ENCODE results near the gene STT3B. TPM values are rescaled to one million over a fixed set of nuclear protein-coding genes. Genes with fewer than 3 reads are reported as not detected.

Gene STT3B
- total RNA-seq, 1 donor from 2014 or later = 82.1 TPM

DNA sequence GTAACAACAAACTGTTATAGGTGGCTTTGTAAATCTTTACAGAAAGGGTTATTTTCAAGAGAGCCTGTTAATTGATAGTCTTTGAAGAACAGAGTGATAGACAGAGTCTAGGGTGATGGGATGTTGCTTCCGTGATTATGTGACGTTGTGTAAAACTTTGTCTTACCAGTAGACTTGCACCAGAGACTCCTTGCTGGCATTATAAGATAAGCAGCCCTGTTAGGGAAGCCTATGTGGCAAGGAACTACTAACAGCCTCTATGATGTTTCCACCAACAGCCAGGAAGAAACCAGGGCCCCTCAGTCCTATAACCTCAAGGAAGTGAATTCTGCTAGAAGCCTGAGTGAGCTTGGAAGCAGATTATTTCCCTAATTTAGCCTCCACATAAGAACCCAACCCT, 18.9 kb downstream of the STT3B start:
- Histone ChIP-seq H3K27me3 (ENCODE audit: low read depth) (no peaks in the 10 kb centered on the region), H3K36me3 (no peaks in the 10 kb centered on the region), H3K4me1 (peaks cover 70% of the 10 kb centered on the region), H3K27ac (replicated peaks) (no peak overlapping the region), H3K9me3 (replicated peaks) (peaks cover 4% of the 10 kb centered on the region), H3K4me3 (no peak overlapping the region)
- intact Hi-C loops (cut with micrococcal nuclease) = loop anchor here (10.0 kb wide), 1 partner anchor 213 kb away; no protein-coding TSS in a partner anchor
- TF ChIP-seq, protein P1, sequence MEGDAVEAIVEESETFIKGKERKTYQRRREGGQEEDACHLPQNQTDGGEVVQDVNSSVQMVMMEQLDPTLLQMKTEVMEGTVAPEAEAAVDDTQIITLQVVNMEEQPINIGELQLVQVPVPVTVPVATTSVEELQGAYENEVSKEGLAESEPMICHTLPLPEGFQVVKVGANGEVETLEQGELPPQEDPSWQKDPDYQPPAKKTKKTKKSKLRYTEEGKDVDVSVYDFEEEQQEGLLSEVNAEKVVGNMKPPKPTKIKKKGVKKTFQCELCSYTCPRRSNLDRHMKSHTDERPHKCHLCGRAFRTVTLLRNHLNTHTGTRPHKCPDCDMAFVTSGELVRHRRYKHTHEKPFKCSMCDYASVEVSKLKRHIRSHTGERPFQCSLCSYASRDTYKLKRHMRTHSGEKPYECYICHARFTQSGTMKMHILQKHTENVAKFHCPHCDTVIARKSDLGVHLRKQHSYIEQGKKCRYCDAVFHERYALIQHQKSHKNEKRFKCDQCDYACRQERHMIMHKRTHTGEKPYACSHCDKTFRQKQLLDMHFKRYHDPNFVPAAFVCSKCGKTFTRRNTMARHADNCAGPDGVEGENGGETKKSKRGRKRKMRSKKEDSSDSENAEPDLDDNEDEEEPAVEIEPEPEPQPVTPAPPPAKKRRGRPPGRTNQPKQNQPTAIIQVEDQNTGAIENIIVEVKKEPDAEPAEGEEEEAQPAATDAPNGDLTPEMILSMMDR (IDR thresholded peaks at IDR 0.05; ENCODE audit: borderline replicate concordance) = no peak
- no peak for DNase-seq

DNA sequence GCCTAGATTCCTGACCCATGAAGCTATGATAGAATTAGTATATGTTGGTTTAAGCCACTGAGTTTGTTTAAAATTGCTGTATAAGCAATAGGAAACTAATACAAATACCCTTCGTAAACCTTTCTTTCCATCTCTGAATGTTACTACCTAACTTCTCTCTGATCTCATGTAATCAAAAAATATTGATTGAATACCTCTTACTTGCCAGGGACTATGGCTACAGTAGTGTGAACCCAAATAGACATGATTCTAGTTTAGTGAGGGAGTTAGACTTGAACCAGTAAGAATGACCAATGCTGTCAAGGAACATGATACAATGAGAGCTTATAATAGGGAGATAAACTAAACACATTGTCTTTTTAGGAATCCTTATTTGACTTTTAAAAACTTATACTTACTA, 19.4 kb downstream of the STT3B start:
- peaks cover 4% of the 10 kb centered on the region for H3K9me3 ChIP-seq (replicated peaks)
- peaks cover 66% of the 10 kb centered on the region for H3K4me1 ChIP-seq
- no peaks in the 10 kb centered on the region for H3K27me3 ChIP-seq (ENCODE audit: low read depth)
- DNase-seq = no peak
- no peak overlapping the region for H3K27ac ChIP-seq (replicated peaks)
- TF ChIP-seq, protein P1 (IDR thresholded peaks at IDR 0.05; ENCODE audit: borderline replicate concordance) = no peak
- intact Hi-C loops (cut with micrococcal nuclease) = loop anchor here (10.0 kb wide), 1 partner anchor 213 kb away; no protein-coding TSS in a partner anchor
- no peaks in the 10 kb centered on the region for H3K36me3 ChIP-seq
- no peak overlapping the region for H3K4me3 ChIP-seq

DNA sequence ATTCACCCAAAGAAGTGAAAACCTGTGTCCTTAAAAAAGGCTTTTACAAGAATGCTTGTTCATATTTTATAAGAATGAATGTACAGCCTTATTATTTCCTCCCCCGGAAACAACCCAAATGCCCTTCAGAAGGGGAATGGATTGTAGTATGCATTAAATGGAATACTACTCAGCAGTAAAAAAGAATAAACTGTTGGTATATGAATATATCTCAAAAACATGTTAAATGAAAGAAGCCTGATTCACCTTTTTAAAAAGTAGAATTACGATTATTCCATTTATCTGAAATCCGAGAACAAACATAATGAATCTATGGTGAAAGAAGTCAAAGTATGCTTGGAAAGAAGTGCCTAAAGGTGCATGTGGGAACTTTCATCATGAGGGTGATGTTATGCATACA, 20.5 kb downstream of the STT3B start:
- Histone ChIP-seq H3K36me3 (no peaks in the 10 kb centered on the region), H3K27ac (replicated peaks) (no peak overlapping the region), H3K27me3 (ENCODE audit: low read depth) (no peaks in the 10 kb centered on the region), H3K4me1 (peaks cover 56% of the 10 kb centered on the region), H3K9me3 (replicated peaks) (peaks cover 4% of the 10 kb centered on the region), H3K4me3 (no peak overlapping the region)
- TF ChIP-seq, protein P1 (IDR thresholded peaks at IDR 0.05; ENCODE audit: borderline replicate concordance) = no peak
- intact Hi-C loops (cut with micrococcal nuclease) = loop anchor here (10.0 kb wide), 1 partner anchor 212 kb away; no protein-coding TSS in a partner anchor
- no peak for DNase-seq

DNA sequence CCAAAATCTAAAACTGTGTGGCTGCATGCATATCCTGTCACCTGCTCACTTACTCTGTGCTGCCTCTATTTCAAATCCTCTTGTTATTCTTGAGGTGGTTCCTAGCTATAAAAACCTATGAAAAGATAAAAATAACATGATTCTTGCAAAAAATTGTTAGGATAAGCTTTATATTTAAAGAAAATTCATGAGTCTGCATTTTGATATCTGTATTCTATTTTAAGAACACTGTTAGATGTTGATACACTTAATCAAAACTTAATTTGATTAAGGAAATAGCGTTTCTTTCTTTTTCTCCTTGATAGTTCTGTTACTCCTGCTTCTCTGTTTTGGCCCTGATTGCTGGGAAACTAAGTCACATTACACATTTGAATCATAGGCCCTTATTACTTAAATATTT, 22.5 kb downstream of the STT3B start:
- no peaks in the 10 kb centered on the region for H3K36me3 ChIP-seq
- DNase-seq = no peak
- intact Hi-C loops (cut with micrococcal nuclease) = loop anchor here (10.0 kb wide), 1 partner anchor 210 kb away; no protein-coding TSS in a partner anchor
- H3K9me3 ChIP-seq (replicated peaks) = peaks cover 14% of the 10 kb centered on the region
- H3K4me1 ChIP-seq = peaks cover 38% of the 10 kb centered on the region
- TF ChIP-seq, protein P1 (IDR thresholded peaks at IDR 0.05; ENCODE audit: borderline replicate concordance) = no peak
- no peaks in the 10 kb centered on the region for H3K27me3 ChIP-seq (ENCODE audit: low read depth)
- no peak overlapping the region for H3K27ac ChIP-seq (replicated peaks)
- H3K4me3 ChIP-seq = no peak overlapping the region

DNA sequence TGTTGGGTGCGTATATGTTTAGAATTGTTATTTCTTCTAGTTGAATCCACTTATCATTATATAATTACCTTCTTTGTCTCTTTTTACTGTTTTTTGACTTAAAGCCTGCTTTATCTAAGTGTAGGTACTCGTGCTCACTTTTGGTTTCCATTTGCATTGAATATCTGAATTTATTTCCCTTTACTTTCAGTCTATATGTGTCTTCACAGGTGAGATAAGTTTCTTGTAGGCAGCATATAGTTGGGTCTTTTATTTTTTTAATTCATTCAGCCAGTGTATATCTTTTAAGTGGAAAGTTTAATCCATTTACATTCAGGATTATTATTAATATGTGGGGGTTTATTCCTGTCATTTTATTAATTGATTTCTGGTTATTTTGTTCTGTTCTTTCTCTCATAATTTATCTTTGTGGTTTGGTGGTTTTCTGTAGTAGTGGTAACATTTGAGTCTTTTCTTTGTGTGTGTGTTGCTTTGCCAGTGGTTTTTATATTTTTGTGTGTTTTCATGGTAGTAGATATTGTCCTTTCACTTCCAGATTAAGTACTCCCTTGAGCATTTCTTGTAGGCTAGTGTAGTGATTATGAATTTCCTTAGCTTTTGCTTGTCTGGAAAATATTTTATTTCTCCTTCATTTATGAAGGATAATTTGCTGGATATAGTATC, 27.3 kb downstream of the STT3B start:
- Histone ChIP-seq H3K27ac (replicated peaks) (no peak overlapping the region), H3K4me1 (peaks cover 38% of the 10 kb centered on the region), H3K27me3 (ENCODE audit: low read depth) (no peaks in the 10 kb centered on the region), H3K4me3 (no peak overlapping the region), H3K36me3 (no peaks in the 10 kb centered on the region), H3K9me3 (replicated peaks) (peaks cover 20% of the 10 kb centered on the region)
- TF ChIP-seq, protein P1 (IDR thresholded peaks at IDR 0.05; ENCODE audit: borderline replicate concordance) = no peak
- no peak for DNase-seq
- intact Hi-C loops (cut with micrococcal nuclease) = loop anchor here (10.0 kb wide), 1 partner anchor 205 kb away; no protein-coding TSS in a partner anchor
